HepG2 (cell line): ENCODE data around the gene TMC8. TPM values are rescaled to one million over a fixed set of nuclear protein-coding genes. Genes with fewer than 3 reads are reported as not detected.
A peak's percentile ranks its signal among the peaks of the same experiment; 100 is the strongest.

Source experiments
- HMGXB3 ChIP-seq: sonication (generic); formaldehyde crosslinking; IDR thresholded peaks from 2 replicates; pipeline ENCODE4 v1.4.0; 2020; ENCODE audit warnings: missing genetic modification reagents, borderline replicate concordance
- KAT2B ChIP-seq: fragments of 150-350 bp; IDR thresholded peaks from 2 replicates; pipeline ENCODE4 v1.6.1; 2014; ENCODE audit warnings: low read depth, low read length, borderline replicate concordance
- LCORL ChIP-seq, 2 experiments: fragments of 450-650 bp in 1 of 2; sonication (generic) in 1 of 2; formaldehyde crosslinking in 1 of 2; IDR thresholded peaks; 2 replicates each; pipeline versions ENCODE4 v1.5.0 to v1.6.1; 2017 to 2020; ENCODE audit warnings: antibody characterized with exemption in 1 of 2, missing genetic modification reagents in 1 of 2
- NFE2L1 ChIP-seq: sonication (generic); formaldehyde crosslinking; IDR thresholded peaks from 2 replicates; pipeline ENCODE4 v1.4.0; 2020; ENCODE audit warnings: missing genetic modification reagents, mild to moderate bottlenecking, borderline replicate concordance
- NFRKB ChIP-seq: fragments of 450-650 bp; IDR thresholded peaks from 2 replicates; pipeline ENCODE4 v1.6.1; 2017
- NR3C1 ChIP-seq: sonication (generic); formaldehyde crosslinking; IDR thresholded peaks from 2 replicates; pipeline ENCODE4 v1.4.0; 2020; ENCODE audit warnings: missing genetic modification reagents
- PHF21A ChIP-seq: sonication (generic); formaldehyde crosslinking; IDR thresholded peaks from 2 replicates; pipeline ENCODE4 v1.5.0; 2020; ENCODE audit warnings: mild to moderate bottlenecking, missing genetic modification reagents
- RBM22 ChIP-seq: fragments of 200-400 bp; formaldehyde crosslinking; optimal IDR thresholded peaks from 2 replicates; pipeline ENCODE3; 2017; ENCODE audit warnings: mild to moderate bottlenecking, low read length, moderate library complexity
- REPIN1 ChIP-seq: sonication (generic); formaldehyde crosslinking; IDR thresholded peaks from 2 replicates; pipeline ENCODE4 v1.8.0; 2022; ENCODE audit warnings: missing genetic modification reagents, low read depth, mild to moderate bottlenecking, borderline replicate concordance
- SP5 ChIP-seq: IDR thresholded peaks from 2 replicates; pipeline ENCODE4 v1.6.1; 2016; ENCODE audit warnings: low read depth, borderline replicate concordance
- THAP9 ChIP-seq: sonication (generic); formaldehyde crosslinking; IDR thresholded peaks from 2 replicates; pipeline ENCODE4; 2020; ENCODE audit warnings: missing genetic modification reagents, mild to moderate bottlenecking, borderline replicate concordance
- ZBTB1 ChIP-seq: sonication (generic); formaldehyde crosslinking; IDR thresholded peaks from 2 replicates; pipeline ENCODE4 v1.4.0; 2020; ENCODE audit warnings: missing genetic modification reagents, borderline replicate concordance
- ZFP1 ChIP-seq: IDR thresholded peaks from 2 replicates; pipeline ENCODE4 v1.6.1; 2016
- ZNF12 ChIP-seq: sonication (generic); formaldehyde crosslinking; IDR thresholded peaks from 2 replicates; pipeline ENCODE4 v1.5.0; 2020; ENCODE audit warnings: missing genetic modification reagents
- ZNF292 ChIP-seq: sonication (generic); formaldehyde crosslinking; IDR thresholded peaks from 2 replicates; pipeline ENCODE4 v1.8.1; 2022; ENCODE audit warnings: mild to moderate bottlenecking, low read depth, missing genetic modification reagents, borderline replicate concordance
- ZNF570 ChIP-seq: sonication (generic); formaldehyde crosslinking; IDR thresholded peaks from 2 replicates; pipeline ENCODE4 v1.4.0; 2020; ENCODE audit warnings: mild to moderate bottlenecking, missing genetic modification reagents, borderline replicate concordance
- ZNF672 ChIP-seq: sonication (generic); formaldehyde crosslinking; IDR thresholded peaks from 2 replicates; pipeline ENCODE4 v1.8.1; 2022; ENCODE audit warnings: missing genetic modification reagents
- ZNF770 ChIP-seq: sonication (generic); formaldehyde crosslinking; IDR thresholded peaks from 2 replicates; pipeline ENCODE4 v1.5.0; 2020; ENCODE audit warnings: mild to moderate bottlenecking, missing genetic modification reagents
- ZSCAN5A ChIP-seq: sonication (generic); formaldehyde crosslinking; IDR thresholded peaks from 2 replicates; pipeline ENCODE4 v1.8.0; 2022; ENCODE audit warnings: mild to moderate bottlenecking, missing genetic modification reagents, borderline replicate concordance
- polyA plus RNA-seq, 8 experiments: library from polyadenylated mRNA; depleted of rRNA in 3 of 8; stranded (reverse) in 7 of 8; unstranded in 1 of 8; fragments of >200 nt; fragmentation: Illumina TruSeq in 4 of 8; extraction: Trizol in 4 of 8; gene quantifications; 2 replicates each; pipeline versions ENCODE4 v1.2.1 to v1.2.3, GENCODE V29; 2011 to 2016; ENCODE audit warnings: low read depth in 4 of 8, missing spikeins in 1 of 8, mixed read lengths in 1 of 8; ENCODE audit not compliant: insufficient read depth in 1 of 8
- total RNA-seq, 5 experiments: library from RNA; depleted of rRNA; stranded (reverse); fragments of >200 nt; fragmentation: Illumina TruSeq; extraction: Trizol; gene quantifications; 2 replicates each; pipeline ENCODE4 v1.2.3, GENCODE V29; 2016; ENCODE audit warnings: low read depth in 1 of 5

TMC8 gene
- total and polyA plus RNA-seq, 2 of the 13 experiments (the other 11 are each of a cell fraction or from before 2014, with no cell fraction given) = 0.53 to 7.8 TPM

GRCh38 chr17:78148286-78149016 is 17.9 kb downstream of the TMC8 start (continued):
- TF ChIP-seq REPIN1 (no peak), ZSCAN5A (CRISPR knock-in tag) (no peak), KAT2B (no peak), ZNF570 (CRISPR knock-in tag) (no peak), ZNF672 (CRISPR knock-in tag) (no peak), ZBTB1 (no peak), SP5 (CRISPR knock-in tag) (no peak), LCORL (IDR thresholded peaks at IDR 0.05) (no peak), LCORL (CRISPR knock-in tag; IDR thresholded peaks at IDR 0.05) (peak; percentile 95), ZNF12 (CRISPR knock-in tag) (no peak), ZFP1 (no peak), PHF21A (CRISPR knock-in tag) (peak; percentile 57), NFE2L1 (CRISPR knock-in tag) (no peak), HMGXB3 (0 out of 2 replicates have a peak, but pooled peaks have one; percentile 29), ZNF770 (peak; percentile 99), NFRKB (no peak), THAP9 (CRISPR knock-in tag) (0 out of 2 replicates have a peak, but pooled peaks have one; percentile 54), ZNF292 (CRISPR knock-in tag) (no peak), NR3C1 (no peak), RBM22 (no peak)
